C4-2B (cell line): Measurements from ENCODE around the gene INSYN1.

Experiments used
- CTCF ChIP-seq: fragments of 450-650 bp; conservative IDR thresholded peaks from 2 replicates; pipeline ENCODE4 v1.5.1; 2017; ENCODE audit warnings: mild to moderate bottlenecking
- ZFX ChIP-seq: fragments of 450-650 bp; IDR thresholded peaks from 2 replicates; pipeline ENCODE4 v1.6.1; 2017

- TF ChIP-seq CTCF (no peak), ZFX (no peak)
Measured at GRCh38 chr15:73746883-73747282, 6.3 kb downstream of the INSYN1 start.
